ENCODE data around the gene ZNF202.

Gene ZNF202

GRCh38 chr11:123742031-123742723 lies 717 bp upstream of the ZNF202 start:
- Histone ChIP-seq H3K79me2 (ENCODE audit: control insufficient read depth, insufficient read depth, low read length, poor library complexity) (peaks cover 9% of the 10 kb centered on the region), H3K36me3 (ENCODE audit: control insufficient read depth in 1 of 2, insufficient read depth in 2 of 2, low read length in 2 of 2) (peaks cover 5 to 10% of the 10 kb centered on the region in 2 experiments), H2AFZ (ENCODE audit: insufficient read depth, low read length, poor library complexity) (peak overlapping the region; percentile 88), H2AK5ac (ENCODE audit: low read length) (no peak overlapping the region), H2BK120ac (ENCODE audit: insufficient read depth, low read length, poor library complexity) (no peak overlapping the region), H4K12ac (ENCODE audit: low read depth, low read length) (no peak overlapping the region), H3K14ac (ENCODE audit: low read length) (no peak overlapping the region), H3K27me3 (ENCODE audit: insufficient read depth, low read length) (no peaks in the 10 kb centered on the region), H2BK5ac (ENCODE audit: low read depth, low read length, poor library complexity) (no peak overlapping the region), H3K9ac (ENCODE audit: low read length) (no peak overlapping the region), H3K79me1 (ENCODE audit: low read length) (peaks cover 6% of the 10 kb centered on the region), H3K4me2 (ENCODE audit: low read length) (peak overlapping the region; percentile 86), H3K27ac (ENCODE audit: low read depth, low read length) (no peak overlapping the region), H3K9me3 (ENCODE audit: insufficient read depth, low read depth, low read length) (no peaks in the 10 kb centered on the region), H3K4me3 (ENCODE audit: low read depth, low read length) (no peak overlapping the region), H3K18ac (ENCODE audit: low read length) (no peak overlapping the region), H3K4me1 (ENCODE audit: control insufficient read depth in 1 of 2, insufficient read depth in 2 of 2, low read length in 2 of 2) (peaks cover 5 to 10% of the 10 kb centered on the region in 2 experiments), H4K8ac (ENCODE audit: low read depth, low read length) (peak overlapping the region; percentile 75), H2BK12ac (ENCODE audit: low read length) (no peak overlapping the region), H3K4ac (ENCODE audit: low read depth, low read length) (no peak overlapping the region), H4K91ac (ENCODE audit: low read depth, low read length) (no peak overlapping the region), H3K23ac (ENCODE audit: low read length) (no peak overlapping the region)
- DNase-seq = no peak
- no CpG with 5 or more reads among the region's 12 CpGs for WGBS (ENCODE audit: extremely low coverage, insufficient coverage, insufficient read length)

- Histone ChIP-seq H3K27ac (ENCODE audit: low read depth, low read length) (no peak overlapping the region), H3K9me3 (ENCODE audit: insufficient read depth, low read depth, low read length) (no peaks in the 10 kb centered on the region), H3K18ac (ENCODE audit: low read length) (peak overlapping the region; percentile 70), H4K12ac (ENCODE audit: low read depth, low read length) (peak overlapping the region; percentile 86), H3K4ac (ENCODE audit: low read depth, low read length) (peak overlapping the region; percentile 26), H3K36me3 (ENCODE audit: control insufficient read depth in 1 of 2, insufficient read depth in 2 of 2, low read length in 2 of 2) (peaks cover 5 to 10% of the 10 kb centered on the region in 2 experiments), H3K27me3 (ENCODE audit: insufficient read depth, low read length) (no peaks in the 10 kb centered on the region), H3K23ac (ENCODE audit: low read length) (no peak overlapping the region), H3K4me1 (ENCODE audit: control insufficient read depth in 1 of 2, insufficient read depth in 2 of 2, low read length in 2 of 2) (peaks cover 5 to 10% of the 10 kb centered on the region in 2 experiments), H3K4me3 (ENCODE audit: low read depth, low read length) (peak overlapping the region; percentile 89), H2BK12ac (ENCODE audit: low read length) (no peak overlapping the region), H2AFZ (ENCODE audit: insufficient read depth, low read length, poor library complexity) (peak overlapping the region; percentile 85), H4K91ac (ENCODE audit: low read depth, low read length) (peak overlapping the region; percentile 29), H2AK5ac (ENCODE audit: low read length) (no peak overlapping the region), H3K9ac (ENCODE audit: low read length) (peak overlapping the region; percentile 82), H2BK5ac (ENCODE audit: low read depth, low read length, poor library complexity) (no peak overlapping the region), H3K79me1 (ENCODE audit: low read length) (peaks cover 6% of the 10 kb centered on the region), H4K8ac (ENCODE audit: low read depth, low read length) (peak overlapping the region; percentile 96), H3K4me2 (ENCODE audit: low read length) (peak overlapping the region; percentile 86), H3K14ac (ENCODE audit: low read length) (peak overlapping the region; percentile 90), H2BK120ac (ENCODE audit: insufficient read depth, low read length, poor library complexity) (peak overlapping the region; percentile 1), H3K79me2 (ENCODE audit: control insufficient read depth, insufficient read depth, low read length, poor library complexity) (peaks cover 9% of the 10 kb centered on the region)
- DNase-seq = no peak
- WGBS (ENCODE audit: extremely low coverage, insufficient coverage, insufficient read length) = no CpG with 5 or more reads among the region's 6 CpGs
Observed at GRCh38 chr11:123740787-123741158, 687 bp downstream of the ZNF202 start.

GRCh38 chr11:123738374-123738773 lies 3.1 kb downstream of the ZNF202 start:
- Histone ChIP-seq H4K91ac (ENCODE audit: low read depth, low read length) (no peak overlapping the region), H3K79me2 (ENCODE audit: control insufficient read depth, insufficient read depth, low read length, poor library complexity) (peaks cover 9% of the 10 kb centered on the region), H2AK5ac (ENCODE audit: low read length) (no peak overlapping the region), H3K27ac (ENCODE audit: low read depth, low read length) (no peak overlapping the region), H3K9me3 (ENCODE audit: insufficient read depth, low read depth, low read length) (no peaks in the 10 kb centered on the region), H3K4me2 (ENCODE audit: low read length) (no peak overlapping the region), H3K27me3 (ENCODE audit: insufficient read depth, low read length) (no peaks in the 10 kb centered on the region), H3K18ac (ENCODE audit: low read length) (no peak overlapping the region), H2AFZ (ENCODE audit: insufficient read depth, low read length, poor library complexity) (no peak overlapping the region), H2BK12ac (ENCODE audit: low read length) (no peak overlapping the region), H4K8ac (ENCODE audit: low read depth, low read length) (no peak overlapping the region), H3K79me1 (ENCODE audit: low read length) (peaks cover 6% of the 10 kb centered on the region), H3K36me3 (ENCODE audit: control insufficient read depth in 1 of 2, insufficient read depth in 2 of 2, low read length in 2 of 2) (peaks cover 7 to 19% of the 10 kb centered on the region in 2 experiments), H3K4ac (ENCODE audit: low read depth, low read length) (no peak overlapping the region), H3K23ac (ENCODE audit: low read length) (no peak overlapping the region), H4K12ac (ENCODE audit: low read depth, low read length) (no peak overlapping the region), H2BK5ac (ENCODE audit: low read depth, low read length, poor library complexity) (no peak overlapping the region), H3K9ac (ENCODE audit: low read length) (no peak overlapping the region), H3K14ac (ENCODE audit: low read length) (no peak overlapping the region), H2BK120ac (ENCODE audit: insufficient read depth, low read length, poor library complexity) (no peak overlapping the region), H3K4me3 (ENCODE audit: low read depth, low read length) (no peak overlapping the region), H3K4me1 (ENCODE audit: control insufficient read depth in 1 of 2, insufficient read depth in 2 of 2, low read length in 2 of 2) (peaks cover 5 to 10% of the 10 kb centered on the region in 2 experiments)
- no CpG with 5 or more reads among the region's 2 CpGs for WGBS (ENCODE audit: extremely low coverage, insufficient coverage, insufficient read length)
- no peak for DNase-seq

- Histone ChIP-seq H3K23ac (ENCODE audit: low read length) (no peak overlapping the region), H3K4me3 (ENCODE audit: low read depth, low read length) (no peak overlapping the region), H2BK120ac (ENCODE audit: insufficient read depth, low read length, poor library complexity) (no peak overlapping the region), H3K79me1 (ENCODE audit: low read length) (peaks cover 6% of the 10 kb centered on the region), H4K8ac (ENCODE audit: low read depth, low read length) (no peak overlapping the region), H3K4me1 (ENCODE audit: control insufficient read depth in 1 of 2, insufficient read depth in 2 of 2, low read length in 2 of 2) (peaks cover 5 to 7% of the 10 kb centered on the region in 2 experiments), H3K14ac (ENCODE audit: low read length) (no peak overlapping the region), H4K91ac (ENCODE audit: low read depth, low read length) (no peak overlapping the region), H3K4me2 (ENCODE audit: low read length) (no peak overlapping the region), H2AK5ac (ENCODE audit: low read length) (no peak overlapping the region), H3K18ac (ENCODE audit: low read length) (no peak overlapping the region), H2AFZ (ENCODE audit: insufficient read depth, low read length, poor library complexity) (no peak overlapping the region), H3K27ac (ENCODE audit: low read depth, low read length) (no peak overlapping the region), H3K4ac (ENCODE audit: low read depth, low read length) (no peak overlapping the region), H3K36me3 (ENCODE audit: control insufficient read depth in 1 of 2, insufficient read depth in 2 of 2, low read length in 2 of 2) (peaks cover 7 to 19% of the 10 kb centered on the region in 2 experiments), H3K27me3 (ENCODE audit: insufficient read depth, low read length) (no peaks in the 10 kb centered on the region), H2BK12ac (ENCODE audit: low read length) (no peak overlapping the region), H3K79me2 (ENCODE audit: control insufficient read depth, insufficient read depth, low read length, poor library complexity) (peaks cover 9% of the 10 kb centered on the region), H3K9ac (ENCODE audit: low read length) (no peak overlapping the region), H2BK5ac (ENCODE audit: low read depth, low read length, poor library complexity) (no peak overlapping the region), H4K12ac (ENCODE audit: low read depth, low read length) (no peak overlapping the region), H3K9me3 (ENCODE audit: insufficient read depth, low read depth, low read length) (no peaks in the 10 kb centered on the region)
- no CpG with 5 or more reads among the region's 3 CpGs for whole genome bisulfite sequencing (ENCODE audit: extremely low coverage, insufficient coverage, insufficient read length)
- DNase-seq = no peak
Observed at GRCh38 chr11:123736769-123737168, 4.7 kb downstream of the ZNF202 start.

Data from trophoblast cell (in vitro differentiated cells and primary cell).